HUES64 (cell line): ENCODE data around the gene MED29.

Source experiments
- H3K27ac ChIP-seq: 2 replicates; pipeline ENCODE4 v1.7.0; 2013; ENCODE audit warnings: low read depth, low read length, inconsistent platforms
- H3K27me3 ChIP-seq: 2 replicates; pipeline ENCODE4 v1.6.1; 2013; ENCODE audit warnings: mild to moderate bottlenecking, low read length; ENCODE audit not compliant: insufficient read depth
- H3K36me3 ChIP-seq: 2 replicates; pipeline ENCODE4 v1.6.1; 2013; ENCODE audit warnings: mild to moderate bottlenecking, low read length; ENCODE audit not compliant: insufficient read depth
- H3K4me1 ChIP-seq: 2 replicates; pipeline ENCODE4 v1.6.1; 2013; ENCODE audit warnings: mild to moderate bottlenecking, low read length, moderate library complexity; ENCODE audit not compliant: insufficient read depth
- H3K4me3 ChIP-seq: 2 replicates; pipeline ENCODE4 v1.5.1; 2013; ENCODE audit warnings: mild to moderate bottlenecking, low read length, moderate library complexity
- H3K9ac ChIP-seq: 2 replicates; pipeline ENCODE4 v1.6.1; 2013; ENCODE audit warnings: mild to moderate bottlenecking, low read depth, low read length
- H3K9me3 ChIP-seq: 2 replicates; pipeline ENCODE4 v1.6.1; 2013; ENCODE audit warnings: low read depth, low read length; ENCODE audit not compliant: insufficient read depth
- WGBS: fragments of 150-250, 120-280 bp; methylation state at CpG from one replicate; pipeline ENCODE4 v1.1.7; 2013; ENCODE audit warnings: missing lambda C conversion rate; 5-methylcytosine and 5-hydroxymethylcytosine counted together

The MED29 gene

GRCh38 chr19:39385629-39386411 is 5.4 kb upstream of the MED29 start:
- WGBS: 89% methylated on average over 20 of the region's 20 CpGs
- Histone ChIP-seq H3K4me1 (peaks cover 3% of the 10 kb centered on the region; the same call in 1 of the 2 replicates), H3K4me3 (no peak overlapping the region), H3K9me3 (no peaks in the 10 kb centered on the region), H3K36me3 (peaks cover 84% of the 10 kb centered on the region), H3K9ac (no peak overlapping the region), H3K27me3 (no peaks in the 10 kb centered on the region), H3K27ac (peak overlapping the region; percentile 35; the same call in 1 of the 2 replicates)

GRCh38 chr19:39386557-39386956 is 4.6 kb upstream of the MED29 start:
- no peaks in the 10 kb centered on the region for H3K9me3 ChIP-seq
- 98% methylated on average over 5 of the region's 7 CpGs for WGBS
- H3K36me3 ChIP-seq: peaks cover 77% of the 10 kb centered on the region
- no peak overlapping the region for H3K27ac ChIP-seq
- no peak overlapping the region for H3K4me3 ChIP-seq
- no peak overlapping the region for H3K9ac ChIP-seq
- no peaks in the 10 kb centered on the region for H3K27me3 ChIP-seq
- peaks cover 3% of the 10 kb centered on the region; the same call in 1 of the 2 replicates for H3K4me1 ChIP-seq

- H3K4me1 ChIP-seq: peaks cover 3% of the 10 kb centered on the region; the same call in 1 of the 2 replicates
- no peaks in the 10 kb centered on the region for H3K9me3 ChIP-seq
- H3K27ac ChIP-seq: no peak overlapping the region
- H3K9ac ChIP-seq: no peak overlapping the region
- no peak overlapping the region for H3K4me3 ChIP-seq
- 95% methylated on average over 5 of the region's 5 CpGs for WGBS
- no peaks in the 10 kb centered on the region for H3K27me3 ChIP-seq
- peaks cover 60% of the 10 kb centered on the region for H3K36me3 ChIP-seq
Observed at GRCh38 chr19:39388657-39389056, 2.5 kb upstream of the MED29 start.

- WGBS: 80% methylated on average over 13 of the region's 13 CpGs
- Histone ChIP-seq H3K9ac (peak overlapping the region; percentile 95), H3K4me3 (peak overlapping the region; percentile 91), H3K9me3 (no peaks in the 10 kb centered on the region), H3K27ac (peak overlapping the region; percentile 99), H3K36me3 (peaks cover 57% of the 10 kb centered on the region), H3K4me1 (peaks cover 3% of the 10 kb centered on the region; the same call in 1 of the 2 replicates), H3K27me3 (no peaks in the 10 kb centered on the region)
Observed at GRCh38 chr19:39389631-39390414, 1.4 kb upstream of the MED29 start.

GRCh38 chr19:39390451-39390750 is 777 bp upstream of the MED29 start:
- peak overlapping the region; percentile 99 for H3K27ac ChIP-seq
- H3K27me3 ChIP-seq: no peaks in the 10 kb centered on the region
- peak overlapping the region; percentile 95 for H3K9ac ChIP-seq
- WGBS: 1% methylated on average over 10 of the region's 10 CpGs
- H3K9me3 ChIP-seq: no peaks in the 10 kb centered on the region
- H3K36me3 ChIP-seq: peaks cover 59% of the 10 kb centered on the region
- peak overlapping the region; percentile 91 for H3K4me3 ChIP-seq
- H3K4me1 ChIP-seq: peaks cover 3% of the 10 kb centered on the region; the same call in 1 of the 2 replicates

GRCh38 chr19:39397360-39398296 is 6.5 kb downstream of the MED29 start:
- Histone ChIP-seq H3K4me1 (peaks cover 14% of the 10 kb centered on the region; the same call in 1 of the 2 replicates), H3K27me3 (no peaks in the 10 kb centered on the region), H3K9me3 (no peaks in the 10 kb centered on the region), H3K9ac (no peak overlapping the region), H3K27ac (peak overlapping the region; percentile 59), H3K36me3 (peaks cover 21% of the 10 kb centered on the region), H3K4me3 (no peak overlapping the region)
- WGBS: 48% methylated on average over 17 of the region's 17 CpGs

GRCh38 chr19:39398297-39398864 is 7.2 kb downstream of the MED29 start:
- no peak overlapping the region for H3K9ac ChIP-seq
- peaks cover 14% of the 10 kb centered on the region; the same call in 1 of the 2 replicates for H3K4me1 ChIP-seq
- H3K27ac ChIP-seq: peak overlapping the region; percentile 59
- H3K27me3 ChIP-seq: no peaks in the 10 kb centered on the region
- 87% methylated on average over 11 of the region's 11 CpGs for WGBS
- no peaks in the 10 kb centered on the region for H3K9me3 ChIP-seq
- H3K4me3 ChIP-seq: no peak overlapping the region
- H3K36me3 ChIP-seq: peaks cover 20% of the 10 kb centered on the region

GRCh38 chr19:39399668-39400050 is 8.5 kb downstream of the MED29 start:
- H3K36me3 ChIP-seq: peaks cover 11% of the 10 kb centered on the region
- H3K27ac ChIP-seq: no peak overlapping the region
- H3K9me3 ChIP-seq: no peaks in the 10 kb centered on the region
- H3K9ac ChIP-seq: no peak overlapping the region
- WGBS: 93% methylated on average over 4 of the region's 4 CpGs
- H3K4me3 ChIP-seq: no peak overlapping the region
- H3K4me1 ChIP-seq: peaks cover 14% of the 10 kb centered on the region
- no peaks in the 10 kb centered on the region for H3K27me3 ChIP-seq

- no peaks in the 10 kb centered on the region for H3K9me3 ChIP-seq
- H3K4me3 ChIP-seq: no peak overlapping the region
- H3K27me3 ChIP-seq: no peaks in the 10 kb centered on the region
- H3K27ac ChIP-seq: no peak overlapping the region
- peaks cover 9% of the 10 kb centered on the region for H3K36me3 ChIP-seq
- peaks cover 16% of the 10 kb centered on the region for H3K4me1 ChIP-seq
- 95% methylated on average over 4 of the region's 4 CpGs for whole genome bisulfite sequencing
- H3K9ac ChIP-seq: no peak overlapping the region
Observed at GRCh38 chr19:39400061-39400460, 8.9 kb downstream of the MED29 start.

- no peaks in the 10 kb centered on the region for H3K27me3 ChIP-seq
- peak overlapping the region; percentile 98; the same call in 1 of the 2 replicates for H3K27ac ChIP-seq
- peaks cover 23% of the 10 kb centered on the region for H3K4me1 ChIP-seq
- WGBS: 90% methylated on average over 4 of the region's 4 CpGs
- no peak overlapping the region for H3K4me3 ChIP-seq
- no peaks in the 10 kb centered on the region for H3K9me3 ChIP-seq
- H3K9ac ChIP-seq: no peak overlapping the region
- H3K36me3 ChIP-seq: 0 out of 2 replicates have a peak, but pooled peaks cover 5% of the 10 kb centered on the region
Observed at GRCh38 chr19:39401070-39401548, 9.9 kb downstream of the MED29 start.
